ENCODE data around the gene GSTO2. TPM values are rescaled to one million over a fixed set of nuclear protein-coding genes. Genes with fewer than 3 reads are reported as not detected.

Gene GSTO2
- total RNA-seq (2013; cell fraction: nucleolus; rRNA removed) = 1.5 and 2.0 TPM in 2 replicates
- total RNA-seq (2014; rRNA removed) (0.51 and 0.65 TPM in 2 replicates), total RNA-seq (2014; rRNA removed; fragmentation: Illumina TruSeq; extraction: Trizol) (0.40 and 0.51 TPM in 2 replicates), total RNA-seq (2021) (0.26 and 0.48 TPM in 2 replicates), polyA plus RNA-seq (2011; rRNA removed) (0.62 and 0.72 TPM in 2 replicates), polyA plus RNA-seq (2014; fragmentation: Illumina TruSeq; extraction: Trizol) (0.19 and 0.43 TPM in 2 replicates), polyA plus RNA-seq (2014; fragmentation: Nextera tagmentation; extraction: Ambion mirVana) (under 1 TPM; 0.16 to 0.53 TPM), polyA plus RNA-seq (2014; rRNA removed) (0.65 and 0.86 TPM in 2 replicates), polyA plus RNA-seq (2016; fragmentation: Nextera tagmentation; extraction: Ambion mirVana) (under 1 TPM; 0.18 to 0.79 TPM), polyA minus RNA-seq (2011; rRNA and poly(A)+ RNA removed) (0.67 and 1.2 TPM in 2 replicates), Bru-seq, nascent RNA (percentile 44 among the genes with signal in this experiment), BruChase-seq, experiment 1, labeled RNA remaining after a 6-hour chase (percentile 46 among the genes with signal in this experiment), BruChase-seq, experiment 2, labeled RNA remaining after a 2-hour chase (percentile 44 among the genes with signal in this experiment)
- polyA plus RNA-seq (2011; ENCODE audit: low read depth) = not detected
- 0.45 and 0.93 TPM in 2 replicates for polyA plus RNA-seq (2011; cell fraction: cytosol; rRNA removed)
- 0.63 and 0.85 TPM in 2 replicates for polyA plus RNA-seq (2011; cell fraction: nucleus; rRNA removed)
- 0.31 and 0.39 TPM in 2 replicates for polyA plus RNA-seq (2012)
- polyA minus RNA-seq (2011; cell fraction: cytosol; rRNA and poly(A)+ RNA removed) = not detected in 2 replicates
- 0.36 and 0.67 TPM in 2 replicates for polyA minus RNA-seq (2011; cell fraction: nucleus; rRNA and poly(A)+ RNA removed)
- long read RNA-seq, experiment 1 = 0 reads
- long read RNA-seq, experiment 2, partial matches to known transcripts = 0 of 2 reads
- long read RNA-seq, experiment 2, other reads (novel, unspliced or antisense) = 1 of 2 reads

DNA sequence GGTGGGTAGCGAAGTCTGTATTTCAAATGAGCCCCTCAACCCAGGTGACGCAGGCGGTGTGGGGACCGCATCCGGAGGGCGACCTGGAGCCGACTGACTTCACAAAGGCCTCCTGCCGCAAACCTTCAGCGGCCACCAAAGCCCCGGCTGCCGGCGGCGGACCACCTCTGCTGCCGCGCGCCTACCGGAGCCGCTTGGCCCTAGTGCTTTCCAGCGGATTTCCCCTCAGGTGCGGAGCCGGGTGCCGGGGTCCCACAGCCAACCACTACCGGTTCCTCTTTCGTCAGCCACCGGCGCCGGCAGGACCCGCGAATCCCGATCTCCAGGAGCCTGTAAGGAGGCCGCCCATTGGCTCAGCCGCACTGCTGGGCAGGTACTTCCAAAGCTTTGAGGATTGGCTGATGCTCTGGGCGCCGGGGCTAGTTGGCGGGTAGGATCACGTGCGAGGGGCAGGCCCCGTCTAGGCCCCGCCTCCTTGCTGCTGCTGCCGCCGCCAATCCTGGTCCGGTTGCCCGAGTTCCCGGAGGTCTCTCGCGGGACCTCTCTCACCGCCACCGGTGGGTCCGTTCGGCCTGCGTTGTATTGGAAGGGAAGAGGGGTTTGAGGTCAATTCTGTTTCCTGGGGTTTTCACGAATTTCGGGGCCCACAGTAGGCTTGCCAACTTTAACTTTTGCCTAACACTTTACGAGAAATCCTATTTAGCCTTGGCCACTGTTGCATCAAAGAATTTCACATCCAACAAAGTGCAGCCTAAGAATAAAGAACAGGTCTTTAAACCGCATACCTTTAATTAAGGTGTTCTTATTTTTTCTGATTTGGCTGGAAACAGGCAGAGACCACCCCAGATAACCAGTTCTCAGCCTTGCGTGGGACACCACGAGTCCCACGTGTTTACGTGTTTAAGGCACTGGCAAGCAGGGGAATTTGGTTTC lies at the start of gene GSTO2:
Gene GSTO2, plus strand, starts transcription at position 472 of the 933 bp plus-strand sequence. CDS start 5,732 bp downstream, outside the sequence.
- 5% methylated on average over 54 of the region's 59 CpGs for WGBS (ENCODE audit: insufficient coverage, insufficient replicate concordance, low lambda C conversion rate, missing lambda C conversion rate)
- ChIA-PET RAD21 (ENCODE audit: unreplicated experiment) (interaction anchor here (1.2 kb wide), 1 partner anchor 83 kb away, joined by 3 read pairs; no protein-coding TSS in a partner anchor), CTCF (interaction anchor here (0.6 to 9.2 kb wide), 5 partner anchors 22 to 611 kb away, joined by 3 to 106 read pairs (median 6); partner anchors contain the start of gene CFAP58), POLR2A (interaction anchor here (0.6 to 4.2 kb wide), 3 partner anchors 13 to 60 kb away, joined by 3 to 36 read pairs (median 3); partner anchors contain the start of gene GSTO1), SMC1A (ENCODE audit: uncharacterized antibody, unreplicated experiment) (interaction anchor here (1.2 to 2.2 kb wide), 4 partner anchors 11 to 381 kb away, joined by 3 to 6 read pairs (median 4); no protein-coding TSS in a partner anchor)
- Histone ChIP-seq H3K27me3 (replicated peaks in 1 of 2; ENCODE audit: control insufficient read depth in 2 of 2, insufficient read depth in 2 of 2, low read length in 1 of 2) (no peaks in the 10 kb centered on the region), H3K4me2 (ENCODE audit: control insufficient read depth, insufficient read depth) (peak within 1 kb of the TSS; percentile 89), H4K20me1 (ENCODE audit: control insufficient read depth, insufficient read depth) (no peaks in the 10 kb centered on the region), H3K9ac (ENCODE audit: control insufficient read depth, insufficient read depth, low read length) (peak within 1 kb of the TSS; percentile 86), H3K36me3 (ENCODE audit: control insufficient read depth in 2 of 2, insufficient read depth in 2 of 2, low read length in 1 of 2) (peaks cover 0 to 9% of the 10 kb centered on the region in 2 experiments; a peak in 1 of 4 replicates), H3K4me1 (ENCODE audit: control insufficient read depth, insufficient read depth, low read length) (0 out of 2 replicates have a peak, but pooled peaks cover 3% of the 10 kb centered on the region), H3K79me2 (ENCODE audit: control insufficient read depth, insufficient read depth, low read length) (peaks cover 33% of the 10 kb centered on the region), H3K9me3 (replicated peaks; ENCODE audit: control insufficient read depth, insufficient read depth, low read length) (no peaks in the 10 kb centered on the region), H3K27ac (ENCODE audit: control insufficient read depth, insufficient read depth) (peak within 1 kb of the TSS; percentile 80), H2AFZ (ENCODE audit: control insufficient read depth, low read depth, low read length) (peak within 1 kb of the TSS; percentile 82), H3K4me3 (peak within 1 kb of the TSS; percentile 73)
- FAIRE-seq = peak; percentile 81
- intact Hi-C loops (cut with micrococcal nuclease; ENCODE audit: unreplicated experiment) = loop anchor here (5.0 to 10.0 kb wide), 2 partner anchors 147 to 364 kb away; partner anchors contain the start of gene SFR1
- in situ Hi-C loops (cut with MboI) = no loop called here
- ATAC-seq = peak; percentile 98
- BruUV-seq (replicated peaks) = TSS peak; percentile 55
- DNase-seq (ENCODE audit: low read depth, low spot score) = peak; percentile 90
- TF ChIP-seq, protein P1, sequence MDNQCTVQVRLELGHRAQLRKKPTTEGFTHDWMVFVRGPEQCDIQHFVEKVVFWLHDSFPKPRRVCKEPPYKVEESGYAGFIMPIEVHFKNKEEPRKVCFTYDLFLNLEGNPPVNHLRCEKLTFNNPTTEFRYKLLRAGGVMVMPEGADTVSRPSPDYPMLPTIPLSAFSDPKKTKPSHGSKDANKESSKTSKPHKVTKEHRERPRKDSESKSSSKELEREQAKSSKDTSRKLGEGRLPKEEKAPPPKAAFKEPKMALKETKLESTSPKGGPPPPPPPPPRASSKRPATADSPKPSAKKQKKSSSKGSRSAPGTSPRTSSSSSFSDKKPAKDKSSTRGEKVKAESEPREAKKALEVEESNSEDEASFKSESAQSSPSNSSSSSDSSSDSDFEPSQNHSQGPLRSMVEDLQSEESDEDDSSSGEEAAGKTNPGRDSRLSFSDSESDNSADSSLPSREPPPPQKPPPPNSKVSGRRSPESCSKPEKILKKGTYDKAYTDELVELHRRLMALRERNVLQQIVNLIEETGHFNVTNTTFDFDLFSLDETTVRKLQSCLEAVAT (IDR thresholded peaks at IDR 0.05) = no peak; the same call in 1 of the 2 replicates
- no peak for TF ChIP-seq BCL11A (IDR thresholded peaks at IDR 0.05; ENCODE audit: low read depth, low read length)
- no peak for TF ChIP-seq ASH2L (IDR thresholded peaks at IDR 0.05; ENCODE audit: borderline replicate concordance, low read depth)
- TF ChIP-seq SPI1 (IDR thresholded peaks at IDR 0.05; ENCODE audit: borderline replicate concordance, insufficient read depth, low read depth, low read length) = peak; percentile 75; the same call in 1 of the 2 replicates
- TF ChIP-seq, protein P2, sequence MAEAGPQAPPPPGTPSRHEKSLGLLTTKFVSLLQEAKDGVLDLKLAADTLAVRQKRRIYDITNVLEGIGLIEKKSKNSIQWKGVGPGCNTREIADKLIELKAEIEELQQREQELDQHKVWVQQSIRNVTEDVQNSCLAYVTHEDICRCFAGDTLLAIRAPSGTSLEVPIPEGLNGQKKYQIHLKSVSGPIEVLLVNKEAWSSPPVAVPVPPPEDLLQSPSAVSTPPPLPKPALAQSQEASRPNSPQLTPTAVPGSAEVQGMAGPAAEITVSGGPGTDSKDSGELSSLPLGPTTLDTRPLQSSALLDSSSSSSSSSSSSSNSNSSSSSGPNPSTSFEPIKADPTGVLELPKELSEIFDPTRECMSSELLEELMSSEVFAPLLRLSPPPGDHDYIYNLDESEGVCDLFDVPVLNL (IDR thresholded peaks at IDR 0.05; ENCODE audit: low read depth, low read length) = no peak; the same call in 1 of the 2 replicates
- no peak; the same call in 1 of the 2 replicates for TF ChIP-seq NRF1 (conservative IDR thresholded peaks at IDR 0.05; ENCODE audit: low read depth, low read length)
- TF ChIP-seq, protein P3, sequence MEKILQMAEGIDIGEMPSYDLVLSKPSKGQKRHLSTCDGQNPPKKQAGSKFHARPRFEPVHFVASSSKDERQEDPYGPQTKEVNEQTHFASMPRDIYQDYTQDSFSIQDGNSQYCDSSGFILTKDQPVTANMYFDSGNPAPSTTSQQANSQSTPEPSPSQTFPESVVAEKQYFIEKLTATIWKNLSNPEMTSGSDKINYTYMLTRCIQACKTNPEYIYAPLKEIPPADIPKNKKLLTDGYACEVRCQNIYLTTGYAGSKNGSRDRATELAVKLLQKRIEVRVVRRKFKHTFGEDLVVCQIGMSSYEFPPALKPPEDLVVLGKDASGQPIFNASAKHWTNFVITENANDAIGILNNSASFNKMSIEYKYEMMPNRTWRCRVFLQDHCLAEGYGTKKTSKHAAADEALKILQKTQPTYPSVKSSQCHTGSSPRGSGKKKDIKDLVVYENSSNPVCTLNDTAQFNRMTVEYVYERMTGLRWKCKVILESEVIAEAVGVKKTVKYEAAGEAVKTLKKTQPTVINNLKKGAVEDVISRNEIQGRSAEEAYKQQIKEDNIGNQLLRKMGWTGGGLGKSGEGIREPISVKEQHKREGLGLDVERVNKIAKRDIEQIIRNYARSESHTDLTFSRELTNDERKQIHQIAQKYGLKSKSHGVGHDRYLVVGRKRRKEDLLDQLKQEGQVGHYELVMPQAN (conservative IDR thresholded peaks at IDR 0.05) = peak; percentile 94
- TF ChIP-seq MEF2A (IDR thresholded peaks at IDR 0.05; ENCODE audit: insufficient read depth, low read depth, low read length) = no peak
- TF ChIP-seq BHLHE40 (IDR thresholded peaks at IDR 0.05; ENCODE audit: borderline replicate concordance in 1 of 2, low read depth in 2 of 2, low read length in 1 of 2) = peak; percentile 94 to 97
- TF ChIP-seq CHD2 (IDR thresholded peaks at IDR 0.05; ENCODE audit: borderline replicate concordance, low read depth, low read length) = peak; percentile 97
- TF ChIP-seq WRNIP1 (IDR thresholded peaks at IDR 0.05; ENCODE audit: borderline replicate concordance, low read depth, low read length) = no peak

Measured in GM12878 (cell line).